ENCODE data around the gene SLC16A10.
"Not testable (repeated sequence)": the region's sequence is repeated elsewhere in the genome, so short reads cannot be mapped to it uniquely, and the experiment has no call there.

Gene SLC16A10

GRCh38 chr6:111189666-111190210 is 102.4 kb downstream of the SLC16A10 start:
- DNase-seq, result not testable (repeated sequence)

GRCh38 chr6:111190637-111191036 is 103.3 kb downstream of the SLC16A10 start:
- no peak for DNase-seq

- DNase-seq, result not testable (repeated sequence)
Measured at GRCh38 chr6:111191136-111191535, 103.8 kb downstream of the SLC16A10 start.

- no peak for DNase-seq
Measured at GRCh38 chr6:111192911-111193555, 105.7 kb downstream of the SLC16A10 start.

DNA sequence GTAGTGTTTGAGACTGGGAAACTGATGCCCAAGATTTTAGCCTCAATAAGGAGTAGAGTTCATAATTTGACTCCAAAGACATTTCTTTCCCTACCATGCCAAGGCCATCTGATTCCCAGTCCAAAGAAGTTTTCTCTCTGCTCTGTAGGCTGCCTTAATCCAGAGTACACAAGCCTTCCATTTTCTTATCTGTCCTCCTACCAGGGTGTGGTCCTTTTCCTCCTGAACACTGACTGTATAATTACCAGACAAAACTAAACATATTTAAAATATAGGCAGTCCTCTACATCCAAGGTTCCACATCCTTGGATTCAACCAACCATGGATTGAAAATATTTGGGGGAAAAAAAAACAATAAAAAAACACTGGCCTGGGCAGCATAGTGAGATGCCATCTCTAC is 108.4 kb downstream of the SLC16A10 start:
- no peak for DNase-seq

DNA sequence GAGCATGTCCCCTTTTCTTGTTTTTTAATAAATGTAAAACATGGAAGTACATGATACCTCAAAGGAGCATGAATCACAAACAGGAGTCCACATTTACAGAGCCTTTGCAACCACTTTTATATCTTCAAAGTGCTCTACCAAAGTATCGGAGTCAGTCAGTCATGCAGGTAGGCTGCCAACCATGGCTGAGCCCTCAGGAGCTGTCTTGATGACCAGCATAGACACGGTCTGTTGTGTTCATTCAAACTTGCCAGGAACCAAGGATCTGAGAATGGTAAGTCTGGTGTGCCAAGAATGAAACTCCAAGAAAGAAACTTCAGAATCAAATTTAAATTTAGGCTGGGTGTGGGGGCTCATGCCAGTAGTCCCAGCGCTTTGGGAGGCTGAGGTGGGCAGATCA is 111.5 kb downstream of the SLC16A10 start:
- DNase-seq, result no peak

GRCh38 chr6:111199935-111200334 is 112.6 kb downstream of the SLC16A10 start:
- DNase-seq, result no peak

- no peak for DNase-seq
Measured at GRCh38 chr6:111200350-111201243, 113.3 kb downstream of the SLC16A10 start.

DNA sequence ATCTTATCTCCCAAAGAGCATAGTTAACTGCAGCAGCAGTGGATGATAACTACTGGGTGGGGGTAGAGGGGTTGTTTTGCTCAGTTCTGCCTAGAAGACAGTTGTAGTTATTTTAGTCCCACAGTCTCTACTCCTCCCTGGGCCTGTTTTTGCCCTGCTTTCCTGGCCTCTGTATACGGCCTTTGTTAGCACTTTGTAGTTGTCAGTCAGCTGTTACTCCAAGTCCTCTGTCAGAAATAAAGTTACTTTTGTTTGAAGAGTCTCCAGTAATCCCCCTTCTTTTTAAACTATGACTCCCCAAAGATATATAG is 113.9 kb downstream of the SLC16A10 start:
- no peak for DNase-seq

DNA sequence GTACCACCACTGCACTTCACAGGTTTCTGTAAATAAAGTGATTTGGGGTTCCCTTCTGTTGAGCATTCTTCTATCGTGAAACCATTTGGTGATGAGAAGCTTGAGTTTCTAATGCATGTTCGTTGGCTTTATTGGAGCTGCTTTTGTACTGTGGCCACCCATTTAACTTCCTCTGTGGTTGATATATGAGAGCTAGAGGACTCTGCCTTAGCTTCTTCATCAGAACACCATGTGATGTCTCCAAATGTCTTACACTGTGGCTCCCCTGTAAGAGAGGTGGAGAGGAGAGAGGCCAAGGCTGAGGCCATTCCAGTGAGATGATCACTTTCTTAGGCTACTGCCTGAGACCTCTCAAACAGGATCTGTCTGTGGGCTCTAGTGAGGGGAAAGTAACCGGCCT is 114.5 kb downstream of the SLC16A10 start:
- DNase-seq, result no peak

DNA sequence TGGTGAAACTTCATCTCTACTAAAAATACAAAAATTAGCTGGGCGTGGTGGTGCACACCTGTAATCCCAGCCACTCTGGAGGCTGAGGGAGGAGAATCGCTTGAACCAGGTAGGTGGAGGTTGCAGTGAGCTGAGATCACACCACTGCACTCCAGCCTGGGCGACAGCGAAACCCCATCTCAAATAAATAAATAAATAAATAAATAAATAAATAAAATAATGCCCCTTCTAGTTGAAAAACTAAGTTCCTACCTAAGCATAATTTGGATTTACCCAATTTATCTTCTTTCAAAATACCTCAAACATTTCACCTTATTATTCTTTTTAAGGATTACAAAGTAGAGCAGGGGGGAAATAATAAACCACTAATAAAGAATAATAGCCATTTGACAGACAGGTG is 116.2 kb downstream of the SLC16A10 start:
- not testable (repeated sequence) for DNase-seq

DNA sequence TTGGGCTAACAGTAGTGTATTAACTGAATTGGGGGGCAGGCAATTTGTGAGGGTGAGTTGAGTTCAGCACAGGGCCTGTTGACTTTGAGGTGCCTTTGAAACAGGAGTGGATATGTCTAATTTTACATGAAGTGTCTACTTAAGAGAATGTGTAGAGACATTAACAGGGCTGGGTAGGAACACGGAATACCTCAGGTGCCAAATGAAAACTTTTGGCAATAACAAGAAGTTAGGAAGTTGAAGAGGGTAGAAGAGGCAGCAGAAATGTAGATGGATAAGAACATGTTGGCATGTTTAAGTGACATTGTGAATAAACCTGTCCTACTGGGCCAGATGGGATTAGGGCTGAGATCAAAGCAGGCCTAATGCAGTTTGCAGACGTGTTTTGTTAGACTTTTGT is 117.0 kb downstream of the SLC16A10 start:
- no peak for DNase-seq

DNA sequence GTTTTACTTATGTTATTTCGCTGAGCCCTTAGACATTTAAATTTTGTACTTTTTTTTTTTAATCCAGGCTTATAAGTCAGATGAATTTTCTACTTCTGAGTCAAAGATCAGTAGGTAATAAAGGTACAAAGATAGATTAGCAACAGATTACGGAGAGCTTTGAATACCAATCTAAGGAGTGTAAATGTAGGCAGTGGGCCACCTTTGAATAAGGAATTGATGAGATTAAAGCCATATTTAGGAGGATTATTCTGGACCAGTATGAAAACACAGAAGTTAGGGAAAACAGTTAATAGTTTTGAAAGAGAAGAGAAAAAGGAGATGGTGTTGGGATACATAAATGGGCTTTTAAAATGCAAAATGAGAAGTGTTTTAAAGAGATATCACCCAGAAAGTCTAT is 117.6 kb downstream of the SLC16A10 start:
- no peak for DNase-seq

DNA sequence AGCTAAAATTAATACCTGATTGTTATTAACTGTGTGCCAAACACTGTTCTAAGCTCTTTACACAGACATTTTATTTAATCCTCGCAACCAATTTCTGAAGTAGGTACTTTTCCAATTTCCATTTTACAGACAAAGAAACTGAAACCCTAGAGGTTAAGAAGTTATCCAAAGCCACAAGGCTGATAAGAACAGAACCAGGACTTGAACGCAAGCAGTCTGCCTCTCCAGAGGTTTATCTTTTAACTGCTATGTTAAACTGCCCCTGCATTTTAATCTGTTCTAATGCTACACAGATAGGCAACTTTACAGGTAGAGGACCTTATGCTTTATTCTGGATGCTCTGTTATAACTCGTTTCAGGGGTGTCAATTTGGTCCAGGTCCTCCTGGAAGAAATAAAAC is 118.2 kb downstream of the SLC16A10 start:
- DNase-seq, result no peak

- no peak for DNase-seq
Measured at GRCh38 chr6:111207141-111207858, 120.0 kb downstream of the SLC16A10 start.

DNA sequence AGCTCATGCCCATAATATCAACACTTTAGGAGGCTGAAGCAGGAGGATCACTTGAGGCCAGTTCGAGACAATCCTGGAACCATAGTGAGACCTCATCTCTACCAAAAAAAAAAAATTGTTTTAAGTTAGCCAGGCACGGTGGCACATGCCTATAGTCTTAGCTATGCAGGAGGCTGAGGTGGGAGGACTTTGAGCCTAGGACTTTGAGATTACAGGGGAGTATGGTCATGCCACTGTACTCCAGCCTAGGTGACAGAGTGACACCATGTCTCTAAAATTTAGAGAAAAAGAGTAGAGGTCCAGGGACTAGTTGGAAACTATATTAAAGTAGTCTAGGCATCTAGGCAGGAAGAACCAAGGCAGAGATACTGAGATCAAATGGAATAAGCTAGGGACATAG is 121.6 kb downstream of the SLC16A10 start:
- no peak for DNase-seq

- peak in 1 of 2 experiments; percentile 5 for DNase-seq
Measured at GRCh38 chr6:111210194-111210728, 123.0 kb downstream of the SLC16A10 start.

- DNase-seq, result no peak
Measured at GRCh38 chr6:111211411-111212030, 124.2 kb downstream of the SLC16A10 start.

GRCh38 chr6:111212625-111213024 is 125.3 kb downstream of the SLC16A10 start:
- no peak for DNase-seq

GRCh38 chr6:111215131-111215530 is 127.8 kb downstream of the SLC16A10 start:
- DNase-seq, result no peak

- no peak for DNase-seq
Measured at GRCh38 chr6:111219785-111220184, 132.5 kb downstream of the SLC16A10 start.

DNA sequence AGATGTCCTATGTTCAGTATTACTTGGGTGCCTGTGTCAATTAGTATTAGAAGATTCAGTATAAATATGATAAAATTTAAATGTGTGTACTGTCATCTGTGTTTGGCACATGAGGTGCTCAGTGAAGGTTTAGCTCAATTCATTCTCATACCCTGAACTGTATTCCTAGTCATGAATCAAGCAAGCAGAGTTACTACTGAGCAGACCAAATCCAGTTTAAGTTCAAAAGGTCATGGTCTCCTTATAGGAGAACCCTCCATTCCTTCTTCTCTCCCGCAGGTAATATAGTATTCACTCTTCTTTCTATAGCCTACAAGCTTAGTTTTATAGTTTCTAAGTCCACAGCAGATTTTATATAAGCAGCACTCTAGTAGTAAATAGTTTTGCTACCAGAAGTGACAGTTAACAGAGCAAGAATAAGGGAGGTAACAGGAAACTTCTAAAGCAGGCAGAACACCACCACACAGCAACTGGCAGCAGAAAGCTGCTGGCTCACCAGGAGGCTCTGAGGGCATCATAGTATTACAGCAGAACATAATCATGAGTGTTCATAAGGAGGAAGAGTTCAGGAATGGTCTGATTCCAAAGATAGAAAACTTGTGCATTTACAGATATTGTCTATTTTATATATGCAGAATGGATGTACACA is 133.2 kb downstream of the SLC16A10 start:
- DNase-seq, result no peak

Data from stimulated activated CD4-positive, alpha-beta T cell treated with anti-CD3 and anti-CD28 coated beads, Interleukin-4, amount 100 ng/mL, for 4 hours (primary cell).